Skin epidermis (tissue), 12 donors: ENCODE data around the gene HEPACAM2.

Experiments
- H3K27ac ChIP-seq, 21 experiments: fragments of 200-600 bp; sonication (generic) in 11 of 21; one replicate each; pipeline ENCODE4 v1.5.0; 2020; ENCODE audit warnings: mild to moderate bottlenecking in 3 of 21, inconsistent platforms in 2 of 21, moderate library complexity in 2 of 21
- H3K4me3 ChIP-seq, 7 experiments: fragments of 200-600 bp; sonication (generic) in 2 of 7; one replicate each; pipeline ENCODE4 v1.5.0; 2020; ENCODE audit warnings: inconsistent platforms in 2 of 7, mild to moderate bottlenecking in 2 of 7, moderate library complexity in 1 of 7

Gene HEPACAM2

GRCh38 chr7:93150200-93150835, 76.0 kb downstream of the HEPACAM2 start:
- Histone ChIP-seq H3K27ac (peak overlapping the region in 1 of 21 experiments; percentile 21), H3K4me3 (no peak overlapping the region)

- H3K27ac ChIP-seq: peak overlapping the region in 20 of 21 experiments; percentile 18 to 83 (median 66)
These were observed 77.5 kb downstream of the HEPACAM2 start for GRCh38 chr7:93148727-93149126.

DNA sequence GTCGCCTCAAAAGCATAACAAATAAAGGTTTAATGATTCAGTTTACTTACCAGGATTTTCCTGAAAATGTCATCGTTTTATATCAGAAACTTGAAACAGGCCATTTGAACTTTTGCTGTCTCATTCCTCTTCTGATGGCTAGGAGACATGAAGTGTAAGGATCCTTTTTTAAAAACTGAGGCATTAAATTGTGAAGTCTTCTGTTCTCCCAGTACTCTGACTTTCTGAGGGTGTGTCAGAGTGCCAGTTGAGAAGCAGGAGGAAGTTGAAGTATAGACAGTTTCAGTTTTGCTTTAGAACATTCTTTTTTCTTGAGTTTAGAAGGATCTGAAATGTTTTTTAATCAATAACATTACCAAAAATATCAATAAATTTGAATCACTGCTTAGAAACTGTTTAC, 78.1 kb downstream of the HEPACAM2 start, which contains the start of gene SAMD9L:
TSS of gene SAMD9L (minus strand) at position 242 of the 400 bp plus-strand sequence. CDS start 12,414 bp downstream, outside the sequence.
- Histone ChIP-seq H3K27ac (peak within 1 kb of the TSS in 20 of 21 experiments; percentile 18 to 83 (median 66)), H3K4me3 (peak within 1 kb of the TSS; percentile 15 to 44 (median 30))

More at GRCh38 chr7:93148727-93149126, 77.5 kb downstream of the HEPACAM2 start:
- peak overlapping the region in 1 of 7 experiments; percentile 41 for H3K4me3 ChIP-seq

DNA sequence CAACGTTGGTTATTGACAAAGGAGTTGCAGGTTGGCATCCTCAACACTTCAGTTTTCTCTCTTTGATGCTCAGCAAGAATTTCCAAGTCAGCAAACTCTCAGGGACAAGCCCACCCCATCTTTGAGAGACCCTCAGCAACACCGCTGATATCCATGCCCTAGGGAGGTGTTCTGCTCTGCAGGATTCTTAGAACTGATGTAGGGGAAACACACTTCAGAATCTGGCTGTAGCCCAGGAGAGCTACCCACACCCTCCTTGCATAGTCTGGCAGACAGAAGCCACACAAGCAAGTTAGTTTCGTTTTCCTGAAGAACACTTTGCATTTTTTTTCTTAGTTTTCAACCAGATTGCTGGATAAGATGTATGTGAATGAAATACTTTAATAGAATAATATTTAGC, 78.9 kb downstream of the HEPACAM2 start:
- Histone ChIP-seq H3K4me3 (peak overlapping the region; percentile 15 to 44 (median 30)), H3K27ac (peak overlapping the region in 17 of 21 experiments; percentile 18 to 83 (median 67))

DNA sequence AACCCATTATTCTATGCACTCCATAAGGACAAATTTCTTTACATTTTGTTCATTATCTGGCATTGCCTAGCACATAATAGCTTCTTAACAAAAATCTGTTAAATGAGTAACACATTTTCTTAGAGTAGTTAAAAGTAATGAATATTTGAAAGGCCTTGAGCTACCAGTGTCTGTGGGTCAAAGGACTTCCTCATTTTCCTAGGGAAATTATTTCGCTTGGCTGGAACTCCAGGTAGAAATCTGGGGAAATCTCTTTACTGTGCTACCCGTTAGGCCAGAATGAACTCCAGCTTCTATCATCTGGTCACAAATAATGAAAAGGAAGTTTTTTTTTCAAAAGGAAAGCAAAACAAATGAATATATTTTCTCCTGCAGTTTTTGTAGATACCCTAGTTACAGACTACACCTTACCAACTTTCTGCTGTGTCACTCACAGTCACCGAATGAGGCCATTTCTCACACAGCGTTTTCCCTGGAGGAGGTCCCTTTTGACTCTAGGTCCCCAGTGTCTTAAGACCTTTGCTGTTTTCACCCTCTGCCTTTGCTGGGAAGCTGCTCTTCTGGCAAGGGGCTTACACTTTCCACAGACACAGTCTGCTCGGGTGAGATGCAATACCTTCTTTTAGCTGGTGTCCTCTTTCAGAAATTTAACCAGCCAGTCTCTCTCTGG, 79.7 kb downstream of the HEPACAM2 start:
- H3K27ac ChIP-seq: peak overlapping the region in 16 of 21 experiments; percentile 18 to 83 (median 70)
- H3K4me3 ChIP-seq: peak overlapping the region; percentile 15 to 44 (median 30)

DNA sequence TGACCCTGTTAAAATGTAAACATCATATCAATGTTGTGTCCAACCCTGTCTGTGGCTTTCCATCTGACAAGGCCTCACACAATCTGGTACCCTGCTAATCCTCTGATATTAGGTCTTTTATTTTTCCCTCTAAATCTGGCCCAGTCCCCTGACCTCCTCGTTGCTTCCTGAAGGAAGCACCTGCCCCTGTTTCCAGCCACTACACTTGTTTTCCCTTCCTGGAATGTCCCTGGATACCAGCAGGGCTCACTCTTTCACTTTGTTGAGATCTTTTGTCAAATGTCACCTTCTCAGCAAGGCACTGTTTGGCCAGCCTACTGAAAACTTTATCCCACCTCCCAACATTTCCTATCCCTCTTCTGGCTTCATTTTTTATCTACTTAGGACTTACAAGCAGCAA, 80.2 kb downstream of the HEPACAM2 start:
- peak overlapping the region in 1 of 7 experiments; percentile 24 for H3K4me3 ChIP-seq

DNA sequence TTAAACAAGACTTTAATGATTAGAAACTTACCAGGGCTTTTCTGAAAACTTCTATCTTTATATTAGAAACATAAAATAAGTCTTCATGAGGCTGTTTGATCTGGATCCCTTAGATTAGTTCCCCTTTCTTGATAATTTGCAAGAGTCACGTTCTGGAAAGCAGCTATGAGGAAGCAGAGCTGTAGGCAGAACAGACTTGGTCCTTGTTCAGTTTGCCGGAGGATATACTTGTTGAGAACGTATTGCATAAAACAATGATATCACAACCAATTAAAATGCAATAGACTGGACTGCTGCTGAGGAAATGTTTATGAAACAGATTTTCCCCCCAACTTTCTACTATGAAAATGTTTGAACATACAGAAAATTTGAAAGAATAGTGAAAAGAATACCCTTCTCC, 80.9 kb downstream of the HEPACAM2 start:
- Histone ChIP-seq H3K4me3 (no peak overlapping the region), H3K27ac (no peak overlapping the region)

More for the DNA sequence above, 80.2 kb downstream of the HEPACAM2 start:
- peak overlapping the region in 8 of 21 experiments; percentile 45 to 83 (median 76) for H3K27ac ChIP-seq

DNA sequence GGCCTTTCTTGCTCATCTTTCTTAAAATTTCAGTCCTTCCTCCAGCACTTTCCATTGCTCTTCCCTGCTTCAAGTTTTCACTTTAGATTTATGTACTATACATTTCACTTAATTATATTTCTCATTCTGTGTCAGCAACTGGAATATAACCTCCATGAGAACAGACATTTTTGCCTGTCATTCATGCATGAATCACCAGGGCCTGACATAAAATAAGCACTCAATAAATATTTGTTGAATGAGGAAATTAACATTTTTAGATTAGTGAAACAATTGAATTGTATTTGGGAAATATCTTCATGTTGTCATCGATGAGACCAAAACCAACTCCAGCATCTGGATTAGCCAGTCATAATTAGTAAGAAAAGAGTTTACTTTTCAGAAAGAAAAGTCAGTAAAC, 84.1 kb downstream of the HEPACAM2 start:
- H3K4me3 ChIP-seq: no peak overlapping the region

GRCh38 chr7:93140582-93141191, 85.6 kb downstream of the HEPACAM2 start:
- Histone ChIP-seq H3K27ac (no peak overlapping the region), H3K4me3 (no peak overlapping the region)

More for the DNA sequence above, 84.1 kb downstream of the HEPACAM2 start:
- H3K27ac ChIP-seq: no peak overlapping the region

DNA sequence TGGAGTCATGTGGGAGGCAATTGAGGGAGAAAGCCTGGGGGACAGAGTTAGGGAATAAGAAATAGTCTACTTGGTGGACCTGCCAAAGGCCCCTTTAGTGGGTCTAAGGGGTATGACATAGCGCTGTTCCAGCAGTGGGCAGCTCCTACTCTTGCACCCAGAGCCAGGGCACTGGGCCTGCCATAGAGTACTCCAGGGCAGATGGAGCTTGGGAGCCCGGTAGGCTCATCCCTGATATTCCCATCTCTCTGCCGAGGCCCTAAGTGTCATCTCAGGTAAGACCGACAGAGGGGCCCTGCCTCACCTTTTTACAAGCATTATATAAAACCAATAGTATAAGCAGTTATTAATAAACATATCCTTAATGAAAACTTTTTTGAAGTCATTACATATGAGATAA, 87.7 kb downstream of the HEPACAM2 start:
- Histone ChIP-seq H3K27ac (no peak overlapping the region), H3K4me3 (no peak overlapping the region)
